Natural killer cell treated with Interleukin-12 subunit alpha and Interleukin-12 subunit beta and Interleukin-15 and Interleukin-18, amount 100 ng/mL, for 72 hours (primary cell): ENCODE measurements around the gene GIPC3. TPM values are rescaled to one million over a fixed set of nuclear protein-coding genes. Genes with fewer than 3 reads are reported as not detected.
"Not testable (repeated sequence)": the region's sequence is repeated elsewhere in the genome, so short reads cannot be mapped to it uniquely, and the experiment has no call there.

ENCODE experiments used
- ATAC-seq, 2 donors: fragments of 150-1000 bp; cut with Tn5 transposase in 1 of 2; sonication (Bioruptor Pico), chemical (Tn5 transposase) in 1 of 2; 2 replicates each; pipeline ENCODE4 v1.10.0; 2021
- DNase-seq: peaks from one replicate; pipeline ENCODE4 v3.0.0; 2022; ENCODE audit warnings: low spot score
- H3K27ac Mint-ChIP-seq, 2 donors: 1 replicate in 1 of 2; 2 replicates in 1 of 2; pipeline ENCODE4 v1.8.0; 2022; ENCODE audit warnings: mixed read lengths in 2 of 2, mild to moderate bottlenecking in 1 of 2, moderate library complexity in 1 of 2
- H3K27me3 Mint-ChIP-seq, 2 donors: 1 replicate in 1 of 2; 2 replicates in 1 of 2; pipeline ENCODE4 v1.8.0; 2022; ENCODE audit warnings: mixed read lengths in 2 of 2
- H3K36me3 Mint-ChIP-seq: one replicate; pipeline ENCODE4 v1.8.0; 2022; ENCODE audit warnings: mixed read lengths
- H3K4me1 Mint-ChIP-seq, 2 donors: 1 replicate in 1 of 2; 2 replicates in 1 of 2; pipeline ENCODE4 v1.8.0; 2022; ENCODE audit warnings: low read depth in 2 of 2, mixed read lengths in 2 of 2, mild to moderate bottlenecking in 1 of 2
- H3K4me3 Mint-ChIP-seq: one replicate; pipeline ENCODE4 v1.8.0; 2022; ENCODE audit warnings: mixed read lengths
- H3K9me3 Mint-ChIP-seq: 2 replicates; pipeline ENCODE4 v1.8.0; 2022; ENCODE audit warnings: mixed read lengths
- total RNA-seq, 2 donors: library from RNA; stranded (reverse); gene quantifications; one replicate each; pipeline ENCODE4 v1.2.3, GENCODE V29; 2022

GIPC3 gene
- total RNA-seq, 2 donors from 2014 or later: 0.25 to 0.40 TPM

- H3K27ac Mint-ChIP-seq: no peak overlapping the region
- H3K4me3 Mint-ChIP-seq: no peak overlapping the region
- no peak for ATAC-seq
These were observed 8.4 kb upstream of the GIPC3 start for GRCh38 chr19:3576696-3577443.

GRCh38 chr19:3577723-3578344 lies 7.4 kb upstream of the GIPC3 start:
- no peaks in the 10 kb centered on the region for H3K9me3 Mint-ChIP-seq
- H3K36me3 Mint-ChIP-seq: no peaks in the 10 kb centered on the region
- H3K27me3 Mint-ChIP-seq: no peaks in the 10 kb centered on the region
- no peak for DNase-seq
- H3K4me1 Mint-ChIP-seq: peaks cover 0 to 9% of the 10 kb centered on the region in 2 donors
- no peak for ATAC-seq
- H3K27ac Mint-ChIP-seq: no peak overlapping the region
- H3K4me3 Mint-ChIP-seq: no peak overlapping the region

More at GRCh38 chr19:3576696-3577443, 8.4 kb upstream of the GIPC3 start:
- no peaks in the 10 kb centered on the region for H3K27me3 Mint-ChIP-seq
- H3K36me3 Mint-ChIP-seq: no peaks in the 10 kb centered on the region
- peaks cover 4 to 15% of the 10 kb centered on the region in 2 donors for H3K4me1 Mint-ChIP-seq
- DNase-seq: no peak
- no peaks in the 10 kb centered on the region for H3K9me3 Mint-ChIP-seq

DNA sequence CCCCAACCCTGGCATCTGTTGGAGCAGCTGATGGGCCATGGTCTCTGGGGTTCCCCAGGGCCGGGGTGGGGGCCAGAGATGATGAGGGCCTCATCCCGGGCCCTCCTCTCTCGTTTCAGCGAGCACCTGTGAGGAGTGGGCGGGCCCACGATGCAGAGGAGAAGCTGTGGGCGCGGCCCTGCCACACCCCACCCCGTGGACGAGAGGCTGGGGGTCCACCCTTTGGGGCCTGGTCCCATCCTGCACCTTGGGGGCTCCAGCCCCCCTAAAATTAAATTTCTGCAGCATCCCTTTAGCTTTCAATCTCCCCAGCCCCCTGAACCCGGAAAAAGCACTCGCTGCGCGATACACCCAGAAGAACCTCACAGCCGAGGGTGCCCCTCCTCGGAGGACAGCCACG lies 6.9 kb upstream of the GIPC3 start:
- Mint-ChIP-seq H3K27me3 (no peaks in the 10 kb centered on the region), H3K4me3 (no peak overlapping the region), H3K36me3 (no peaks in the 10 kb centered on the region), H3K27ac (no peak overlapping the region), H3K4me1 (peaks cover 0 to 9% of the 10 kb centered on the region in 2 donors), H3K9me3 (no peaks in the 10 kb centered on the region)
- no peak for ATAC-seq
- DNase-seq: no peak

- H3K27me3 Mint-ChIP-seq: no peaks in the 10 kb centered on the region
- no peak overlapping the region for H3K27ac Mint-ChIP-seq
- DNase-seq (no peak), ATAC-seq (no peak)
- H3K9me3 Mint-ChIP-seq: no peaks in the 10 kb centered on the region
- no peaks in the 10 kb centered on the region for H3K36me3 Mint-ChIP-seq
- H3K4me3 Mint-ChIP-seq: no peak overlapping the region
- H3K4me1 Mint-ChIP-seq: peaks cover 0 to under 1% of the 10 kb centered on the region in 2 donors
These were observed 4.9 kb upstream of the GIPC3 start for GRCh38 chr19:3580156-3580934.

DNA sequence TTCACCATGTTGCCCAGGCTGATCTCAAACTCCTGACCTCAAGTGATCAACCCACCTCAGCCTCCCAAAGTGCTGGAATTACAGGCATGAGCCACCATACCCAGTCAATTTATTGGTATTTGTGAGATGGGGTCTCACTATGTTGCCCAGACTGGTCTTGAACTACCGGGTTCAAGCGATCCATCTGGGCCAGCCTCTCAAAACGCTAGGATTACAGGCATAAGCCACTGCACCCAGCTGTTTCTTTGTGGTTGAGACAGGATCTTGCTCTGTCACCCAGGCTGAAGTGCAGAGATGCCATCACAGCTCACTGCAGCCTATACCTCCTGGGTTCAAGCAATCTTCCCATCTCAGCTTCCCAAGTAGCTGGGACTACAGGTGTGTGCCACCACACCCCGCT lies 3.5 kb upstream of the GIPC3 start:
- not testable (repeated sequence) for H3K27me3 Mint-ChIP-seq, H3K9me3 Mint-ChIP-seq, DNase-seq, H3K36me3 Mint-ChIP-seq, H3K4me1 Mint-ChIP-seq, ATAC-seq, H3K4me3 Mint-ChIP-seq, H3K27ac Mint-ChIP-seq

- ATAC-seq, H3K36me3 Mint-ChIP-seq, H3K9me3 Mint-ChIP-seq, H3K27ac Mint-ChIP-seq, H3K27me3 Mint-ChIP-seq, H3K4me3 Mint-ChIP-seq, H3K4me1 Mint-ChIP-seq, DNase-seq: not testable (repeated sequence)
These were observed 1.1 kb upstream of the GIPC3 start for GRCh38 chr19:3584036-3584802.

- no peaks in the 10 kb centered on the region for H3K27me3 Mint-ChIP-seq
- H3K4me1 Mint-ChIP-seq: no peaks in the 10 kb centered on the region
- no peaks in the 10 kb centered on the region for H3K36me3 Mint-ChIP-seq
- H3K9me3 Mint-ChIP-seq: no peaks in the 10 kb centered on the region
- no peak for DNase-seq
- no peak overlapping the region for H3K4me3 Mint-ChIP-seq
- H3K27ac Mint-ChIP-seq: no peak overlapping the region
- ATAC-seq: no peak
These were observed 899 bp downstream of the GIPC3 start for GRCh38 chr19:3586127-3586626.

DNA sequence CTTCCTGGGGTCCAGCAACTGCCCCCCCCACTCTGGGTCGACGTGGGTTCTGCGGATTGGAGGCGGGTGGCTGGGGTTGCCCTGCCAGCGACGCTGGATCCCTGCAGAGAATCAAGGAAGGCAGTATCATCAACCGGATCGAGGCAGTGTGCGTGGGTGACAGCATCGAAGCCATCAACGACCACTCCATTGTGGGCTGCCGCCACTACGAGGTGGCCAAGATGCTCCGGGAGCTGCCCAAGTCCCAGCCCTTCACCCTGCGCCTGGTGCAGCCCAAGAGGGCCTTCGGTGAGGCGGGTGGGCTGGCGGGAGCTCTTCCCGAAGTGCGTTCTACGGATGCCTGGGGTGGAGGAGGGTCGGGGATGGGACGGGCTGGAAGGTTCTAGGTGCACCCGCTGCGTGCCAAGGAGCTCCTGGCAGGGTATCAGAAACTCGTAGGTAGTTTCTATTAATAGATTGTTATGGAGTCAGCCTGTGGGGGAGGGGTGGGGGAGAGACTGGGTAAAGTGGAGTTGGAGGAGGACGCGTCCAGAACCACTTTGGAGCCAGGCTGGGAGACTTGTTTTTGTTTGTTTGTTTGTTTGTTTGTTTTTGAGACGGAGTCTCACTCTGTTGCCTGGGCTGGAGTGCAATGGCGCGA lies 1.5 kb downstream of the GIPC3 start:
- H3K36me3 Mint-ChIP-seq: no peaks in the 10 kb centered on the region
- no peak for DNase-seq

GRCh38 chr19:3589439-3589838 lies 4.2 kb downstream of the GIPC3 start:
- Mint-ChIP-seq H3K27me3 (no peaks in the 10 kb centered on the region), H3K4me3 (no peak overlapping the region), H3K9me3 (no peaks in the 10 kb centered on the region), H3K27ac (no peak overlapping the region), H3K36me3 (no peaks in the 10 kb centered on the region), H3K4me1 (no peaks in the 10 kb centered on the region)
- ATAC-seq: no peak
- no peak for DNase-seq

More for the DNA sequence above, 1.5 kb downstream of the GIPC3 start:
- no peaks in the 10 kb centered on the region for H3K4me1 Mint-ChIP-seq
- no peaks in the 10 kb centered on the region for H3K9me3 Mint-ChIP-seq
- H3K4me3 Mint-ChIP-seq: no peak overlapping the region
- no peak for ATAC-seq
- H3K27ac Mint-ChIP-seq: no peak overlapping the region
- H3K27me3 Mint-ChIP-seq: no peaks in the 10 kb centered on the region

- Mint-ChIP-seq H3K9me3 (no peaks in the 10 kb centered on the region), H3K4me1 (no peaks in the 10 kb centered on the region), H3K27ac (no peak overlapping the region), H3K27me3 (no peaks in the 10 kb centered on the region), H3K36me3 (no peaks in the 10 kb centered on the region), H3K4me3 (no peak overlapping the region)
- no peak for ATAC-seq
- DNase-seq: no peak
These were observed 4.7 kb downstream of the GIPC3 start for GRCh38 chr19:3589949-3590348.

- DNase-seq (no peak), ATAC-seq (peak in 1 of 2 donors; percentile 11)
- Mint-ChIP-seq H3K27ac (no peak overlapping the region), H3K4me1 (no peaks in the 10 kb centered on the region), H3K27me3 (no peaks in the 10 kb centered on the region), H3K4me3 (no peak overlapping the region), H3K36me3 (no peaks in the 10 kb centered on the region), H3K9me3 (no peaks in the 10 kb centered on the region)
These were observed 5.8 kb downstream of the GIPC3 start for GRCh38 chr19:3590991-3591659.

DNA sequence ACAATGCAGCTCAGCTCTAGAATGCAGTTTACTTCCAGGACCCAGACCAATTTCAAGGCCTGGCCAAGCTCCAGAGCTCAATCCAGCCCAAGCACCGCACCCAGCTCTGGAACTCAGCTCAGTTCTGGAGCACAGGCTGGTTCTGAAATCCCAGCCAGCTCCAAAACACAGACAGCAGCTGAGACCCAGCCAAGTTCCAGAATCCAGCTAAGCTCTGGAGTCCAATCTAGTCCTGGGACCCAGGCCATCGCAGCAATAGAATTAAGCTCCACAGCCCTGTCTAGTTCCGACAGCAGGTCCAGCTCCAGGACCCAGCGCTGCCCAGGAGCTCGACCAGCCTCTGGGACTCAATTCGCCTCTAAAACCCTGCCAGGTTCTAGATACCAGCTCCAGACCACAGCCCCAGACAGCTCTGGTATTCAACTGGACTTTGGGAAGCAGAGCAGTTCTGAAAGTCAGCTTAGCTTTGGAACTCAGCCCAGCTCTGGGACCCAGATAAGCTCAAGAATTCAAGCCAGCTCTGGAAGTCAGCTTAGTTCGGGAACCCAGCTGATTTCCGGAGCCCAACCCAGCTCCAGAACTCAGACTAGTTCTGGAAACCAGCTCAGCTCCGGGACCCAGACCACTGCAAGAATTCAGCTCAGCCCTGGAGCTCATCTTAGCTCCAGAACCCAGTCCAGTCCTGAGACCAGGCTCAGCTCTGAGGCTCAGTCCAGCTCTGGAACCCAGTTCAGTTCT lies 6.8 kb downstream of the GIPC3 start:
- no peaks in the 10 kb centered on the region for H3K4me1 Mint-ChIP-seq
- H3K27ac Mint-ChIP-seq: no peak overlapping the region

More for the DNA sequence above, 6.8 kb downstream of the GIPC3 start:
- DNase-seq (no peak), ATAC-seq (no peak)
- H3K4me3 Mint-ChIP-seq: no peak overlapping the region
- H3K36me3 Mint-ChIP-seq: no peaks in the 10 kb centered on the region
- no peaks in the 10 kb centered on the region for H3K9me3 Mint-ChIP-seq
- no peaks in the 10 kb centered on the region for H3K27me3 Mint-ChIP-seq
